Activated CD4-positive, alpha-beta T cell treated with anti-CD3 and anti-CD28 coated beads for 48 hours (primary cell): Measurements from ENCODE around the gene PPP1R16B.
"Not testable (repeated sequence)": the region's sequence is repeated elsewhere in the genome, so short reads cannot be mapped to it uniquely, and the experiment has no call there.

Experiments used
- DNase-seq: peaks from one replicate; pipeline ENCODE4 v3.0.0-alpha.2; 2020

Gene PPP1R16B

DNA sequence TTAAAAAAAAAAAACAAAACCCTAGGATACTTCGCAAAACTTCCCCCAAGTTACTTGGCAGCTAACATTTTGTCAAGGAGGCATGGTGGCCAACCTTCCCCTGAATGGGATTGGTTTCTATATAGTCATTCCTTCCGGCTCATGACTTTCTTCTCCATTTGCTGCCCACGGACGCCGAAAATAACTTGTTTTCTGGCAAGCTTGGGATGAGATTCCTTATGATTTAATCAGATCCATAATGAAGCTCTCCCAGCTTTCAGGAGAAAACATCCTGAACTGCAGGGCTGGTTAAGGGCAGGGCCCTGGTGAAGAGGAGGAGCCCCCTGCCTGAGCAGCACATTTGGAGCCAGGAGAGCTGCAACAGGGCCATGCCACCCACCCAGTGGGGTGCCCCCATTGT, 49.9 kb downstream of the PPP1R16B start:
- no peak for DNase-seq

DNA sequence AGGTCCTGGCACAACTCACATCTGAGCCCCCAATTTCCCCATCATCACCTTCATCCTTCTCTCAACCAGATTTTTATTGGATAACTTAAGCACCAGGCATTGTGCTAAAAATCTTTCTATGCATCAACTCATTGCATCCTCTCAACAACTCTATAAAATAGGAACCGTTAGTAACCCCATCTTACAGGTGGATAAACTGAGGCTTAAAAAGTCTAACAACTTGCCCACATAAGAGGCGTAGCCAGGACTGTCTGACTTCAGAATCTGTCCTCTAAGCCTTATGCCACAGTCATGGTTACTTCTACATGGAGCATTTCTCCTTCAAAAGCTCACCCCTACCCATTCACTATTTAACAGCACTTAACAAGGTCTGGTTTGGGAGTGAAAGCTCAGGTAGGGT, 51.1 kb downstream of the PPP1R16B start:
- DNase-seq, result no peak

DNA sequence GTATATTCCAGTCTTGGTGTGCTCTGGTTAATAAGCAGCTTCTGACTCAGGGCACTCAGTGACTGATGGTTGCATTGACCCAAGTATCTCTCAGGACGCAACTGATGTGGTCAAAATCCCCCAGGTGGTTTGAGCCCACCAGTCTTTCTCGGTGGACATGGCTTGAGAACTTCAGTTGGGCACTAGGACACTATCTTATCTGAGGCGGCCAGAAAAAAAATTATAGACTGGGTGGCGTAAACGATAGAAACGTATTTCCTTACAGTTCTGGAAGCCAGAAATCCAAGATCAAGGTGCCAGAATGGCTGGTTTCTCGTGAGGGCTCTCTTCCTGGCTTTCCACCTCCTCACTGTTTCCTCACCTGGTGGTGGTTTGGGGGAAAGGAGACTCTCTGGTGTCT, 52.2 kb downstream of the PPP1R16B start:
- no peak for DNase-seq

DNA sequence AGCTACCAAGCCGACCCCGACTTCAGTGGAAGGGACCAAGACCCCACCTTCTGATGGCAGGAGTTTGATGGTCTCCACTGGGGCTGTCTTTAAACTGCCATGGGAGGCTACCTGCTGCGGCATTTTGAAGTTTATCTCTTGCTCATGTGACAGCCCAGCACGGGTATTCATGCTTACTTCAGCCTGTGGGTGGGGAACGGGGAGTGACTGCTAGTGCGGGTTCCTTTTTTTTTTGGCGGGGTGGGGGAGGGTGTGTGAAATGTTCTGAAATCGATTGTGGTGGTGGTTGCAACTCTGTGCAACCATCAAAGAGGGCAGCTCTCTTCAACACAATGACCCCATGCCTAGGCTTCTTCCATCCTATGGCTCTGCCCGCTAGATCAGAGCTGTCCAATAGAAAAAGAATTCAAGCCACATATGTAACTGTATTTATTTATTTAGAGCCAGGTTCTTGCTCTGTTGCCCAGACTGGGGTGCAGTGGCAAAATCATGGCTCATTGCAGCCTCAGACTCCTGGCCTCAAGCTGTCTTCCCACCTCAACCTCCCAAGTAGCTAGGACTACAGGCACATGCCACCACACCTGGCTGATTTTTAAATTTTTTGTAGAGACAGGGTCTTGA, 53.7 kb downstream of the PPP1R16B start:
- peak; percentile 43 for DNase-seq

DNA sequence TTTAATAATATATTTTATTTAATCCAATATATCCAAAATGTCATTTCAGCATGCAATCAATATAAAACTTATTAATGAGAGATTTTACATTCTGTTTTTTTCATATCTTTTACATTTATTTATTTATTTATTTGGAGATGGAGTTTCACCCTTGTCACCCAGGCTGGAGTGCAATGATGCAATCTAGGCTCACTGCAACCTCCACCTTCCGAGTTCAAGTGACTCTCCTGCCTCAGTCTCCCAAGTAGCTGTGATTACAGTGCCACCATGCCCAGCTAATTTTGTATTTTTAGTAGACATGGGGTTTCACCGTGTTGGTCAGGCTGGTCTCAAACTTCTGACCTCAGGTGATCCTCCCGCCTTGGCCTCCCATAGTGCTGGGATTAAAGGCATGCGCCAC, 54.4 kb downstream of the PPP1R16B start:
- not testable (repeated sequence) for DNase-seq

DNA sequence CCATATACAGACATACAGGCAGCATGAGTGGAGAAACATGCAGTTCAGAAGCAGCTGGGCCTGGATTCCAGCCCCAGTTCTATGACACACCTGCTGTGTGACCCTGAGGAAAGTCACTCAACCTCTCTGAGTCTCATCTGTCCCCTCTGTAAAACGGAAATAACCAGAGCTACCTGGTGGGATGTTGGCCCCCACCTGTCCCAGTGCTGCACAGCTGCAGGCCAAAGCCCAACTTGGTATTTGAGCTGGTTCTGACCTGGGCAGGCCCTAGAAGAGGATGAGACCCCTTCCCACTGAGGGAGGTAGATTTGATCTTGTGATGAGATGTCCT, 55.5 kb downstream of the PPP1R16B start:
- no peak for DNase-seq

DNA sequence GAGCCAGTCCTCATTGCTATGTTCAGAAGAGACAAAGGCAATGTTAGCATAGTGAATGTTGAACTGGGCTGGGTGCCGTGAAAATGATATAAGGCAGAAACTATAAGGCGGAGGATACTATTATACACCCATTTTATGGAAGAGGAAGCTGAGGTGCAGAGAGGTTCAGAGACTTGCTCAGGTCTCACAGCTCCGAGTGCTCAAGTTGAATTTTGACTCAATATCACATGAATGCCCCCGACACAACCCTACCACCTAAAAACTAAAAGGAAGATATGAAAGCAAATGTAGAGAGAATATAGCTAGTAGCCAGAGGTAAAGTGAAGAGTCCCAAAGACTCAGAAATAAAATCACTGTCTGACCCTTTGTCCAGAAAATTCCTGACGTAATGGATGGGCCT, 56.7 kb downstream of the PPP1R16B start:
- no peak for DNase-seq

DNA sequence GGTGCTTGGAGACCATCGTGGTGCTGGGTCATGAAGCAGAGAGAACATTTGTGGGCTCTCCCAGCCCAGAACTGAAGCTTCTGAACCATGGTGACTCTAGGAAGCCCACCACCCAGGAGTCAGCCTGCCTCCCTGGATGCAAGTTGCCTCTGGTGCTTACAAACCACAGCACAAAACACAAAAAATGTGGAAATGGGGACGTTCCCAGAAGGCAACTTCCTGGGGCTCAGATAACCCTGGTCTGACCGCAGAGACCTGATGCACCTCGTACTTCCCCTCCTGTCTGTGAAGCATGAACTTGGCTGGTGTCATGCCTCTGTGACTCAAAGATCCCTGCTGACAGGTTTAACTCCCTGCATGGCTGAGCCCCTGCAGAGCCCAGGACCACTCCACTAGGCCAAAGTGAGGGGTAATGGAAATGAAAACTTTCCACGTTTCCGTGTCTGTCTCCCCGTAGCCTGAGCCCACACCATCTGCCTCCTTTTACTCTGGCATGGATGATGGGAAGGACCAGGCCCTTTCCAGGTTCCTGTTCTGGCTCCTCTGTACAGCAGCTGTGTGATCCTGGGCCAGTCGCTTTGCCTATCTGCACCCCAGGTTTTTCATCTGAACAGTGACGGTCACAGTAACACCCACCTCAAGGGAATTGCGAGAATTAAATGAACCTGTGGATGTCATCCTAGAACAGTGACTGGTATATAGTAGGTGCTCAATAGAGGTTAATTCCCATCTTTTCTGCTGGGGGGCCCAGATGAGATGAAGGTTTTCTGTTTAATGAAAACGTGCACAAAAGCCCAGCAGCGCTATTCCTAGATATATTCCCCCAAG, 57.7 kb downstream of the PPP1R16B start:
- DNase-seq, result peak; percentile 61

DNA sequence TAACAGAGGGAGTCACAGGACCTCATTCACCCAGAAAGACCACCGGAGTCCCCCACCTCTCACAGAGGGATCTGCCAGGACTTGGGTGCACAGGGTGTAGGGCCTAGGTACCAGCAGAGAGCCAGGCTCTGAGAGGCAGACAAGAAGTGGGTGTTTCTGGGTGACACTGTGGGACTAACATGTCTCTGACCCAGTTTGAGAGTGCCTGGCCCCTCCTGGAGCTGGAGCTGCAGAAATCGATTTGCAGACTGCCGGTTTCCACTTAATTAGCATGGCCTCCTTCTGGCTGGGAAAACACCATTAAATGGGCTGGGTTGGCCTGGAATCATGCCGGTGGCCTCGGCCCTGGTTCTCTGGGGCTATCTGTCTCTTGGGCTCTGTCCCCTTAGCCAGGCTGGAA, 59.2 kb downstream of the PPP1R16B start:
- DNase-seq, result no peak

DNA sequence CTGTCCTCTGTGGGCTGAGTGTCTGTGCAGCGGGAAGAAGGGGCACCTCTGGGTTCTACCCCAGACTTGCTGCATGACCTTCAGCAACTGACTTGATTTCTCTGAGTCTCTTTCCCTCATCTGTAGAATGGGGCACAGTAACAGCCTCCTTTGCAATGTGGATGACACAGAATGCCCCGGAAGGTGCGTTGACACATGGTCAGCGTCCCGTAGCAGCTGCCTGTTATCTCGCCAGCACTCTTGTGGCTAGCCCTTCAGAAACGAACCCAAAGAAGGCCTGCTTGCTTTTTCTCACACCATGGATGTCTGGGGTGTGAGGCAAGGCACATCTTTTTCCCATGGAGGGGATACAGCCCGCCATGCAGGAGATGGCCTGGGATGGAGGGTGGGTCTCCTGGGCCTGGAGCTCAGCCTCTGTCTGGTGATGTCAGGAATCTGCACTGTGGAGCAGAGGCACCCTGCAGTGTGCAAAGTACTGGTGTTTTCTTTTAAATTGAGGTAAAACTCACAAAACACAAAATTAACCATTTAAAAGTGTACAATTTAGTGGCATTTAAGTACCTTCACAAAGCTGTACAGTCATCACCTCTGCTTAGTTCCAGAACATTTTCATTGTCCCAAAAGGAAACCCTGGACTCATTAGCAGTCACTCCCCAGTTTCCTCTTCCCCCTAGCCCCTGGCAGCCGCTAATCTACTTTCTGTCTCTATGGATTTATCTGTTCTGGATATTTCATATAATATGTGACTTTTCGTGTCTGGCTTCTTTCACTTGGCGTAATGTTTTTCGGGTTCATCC, 61.0 kb downstream of the PPP1R16B start:
- DNase-seq, result no peak

DNA sequence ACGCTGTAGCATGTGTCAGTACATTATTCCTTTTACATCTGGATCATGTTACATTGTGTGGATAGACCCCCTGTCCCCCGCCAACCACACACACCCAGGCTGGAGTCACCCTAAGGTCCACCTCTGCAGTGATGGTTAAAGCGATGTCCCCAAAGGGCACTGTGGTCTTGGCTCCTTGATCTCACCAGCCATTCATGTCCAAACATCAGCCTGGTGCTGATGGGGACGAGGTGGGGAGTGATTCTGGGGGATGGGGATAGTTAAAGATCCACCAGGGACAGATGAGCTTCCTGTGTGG, 61.5 kb downstream of the PPP1R16B start:
- DNase-seq, result no peak

DNA sequence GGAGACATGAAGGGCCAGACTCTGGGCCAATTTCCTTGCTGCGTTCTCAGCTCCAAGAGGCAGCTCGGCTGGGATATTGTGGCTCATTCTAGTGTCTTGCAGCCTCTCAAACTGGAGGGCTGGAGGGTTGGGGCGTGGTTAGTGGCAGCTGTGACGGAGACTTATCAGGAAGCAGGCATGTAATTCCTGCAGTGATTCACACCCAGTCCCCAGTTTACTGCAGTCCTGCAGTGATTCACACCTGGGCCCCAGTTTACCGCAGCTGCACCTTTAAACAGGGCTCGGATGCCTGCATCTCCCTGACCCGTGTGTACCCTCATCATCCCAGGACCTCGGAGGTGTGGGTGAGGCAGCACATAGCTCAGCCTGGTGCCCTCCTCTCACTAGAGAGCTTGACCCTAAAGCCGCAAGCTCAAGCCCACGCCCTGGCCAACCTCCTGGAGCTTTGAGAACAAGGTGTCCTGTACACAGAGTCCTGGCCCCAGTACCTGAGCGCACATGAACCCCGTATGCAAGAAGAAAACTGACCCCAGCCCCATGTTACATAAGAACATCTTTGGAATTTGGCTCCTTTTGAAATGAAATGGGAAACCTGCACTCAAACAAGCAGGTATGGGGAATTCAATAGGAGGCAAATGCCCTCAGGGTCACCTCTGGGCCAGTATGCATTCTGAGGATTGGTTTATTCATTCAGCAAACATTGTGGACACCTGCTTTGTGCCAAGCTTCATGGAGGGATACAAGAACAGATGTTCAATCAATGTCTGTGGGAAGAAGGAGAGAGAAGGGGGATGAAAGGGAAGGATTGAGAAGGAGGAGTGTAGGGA, 65.4 kb downstream of the PPP1R16B start:
- DNase-seq, result peak; percentile 70

DNA sequence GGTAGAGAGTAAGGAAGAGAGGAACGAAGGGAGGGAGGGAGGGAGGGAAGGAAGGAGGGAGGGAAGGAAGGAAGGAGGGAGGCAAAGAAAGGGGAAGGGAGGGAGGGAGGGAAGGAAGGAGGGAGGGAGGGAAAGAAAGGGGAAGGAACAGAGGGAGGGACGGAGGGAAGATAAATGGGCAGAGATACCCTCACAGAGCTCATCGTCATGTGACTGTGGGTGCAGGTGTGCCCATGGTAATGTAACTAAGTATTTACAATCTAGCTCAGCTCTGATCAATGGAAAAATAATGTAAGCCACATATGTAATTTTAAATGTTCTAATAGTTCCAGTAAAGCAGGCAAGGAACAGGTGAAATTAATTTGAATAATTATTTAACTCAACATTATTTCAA, 66.1 kb downstream of the PPP1R16B start:
- no peak for DNase-seq

DNA sequence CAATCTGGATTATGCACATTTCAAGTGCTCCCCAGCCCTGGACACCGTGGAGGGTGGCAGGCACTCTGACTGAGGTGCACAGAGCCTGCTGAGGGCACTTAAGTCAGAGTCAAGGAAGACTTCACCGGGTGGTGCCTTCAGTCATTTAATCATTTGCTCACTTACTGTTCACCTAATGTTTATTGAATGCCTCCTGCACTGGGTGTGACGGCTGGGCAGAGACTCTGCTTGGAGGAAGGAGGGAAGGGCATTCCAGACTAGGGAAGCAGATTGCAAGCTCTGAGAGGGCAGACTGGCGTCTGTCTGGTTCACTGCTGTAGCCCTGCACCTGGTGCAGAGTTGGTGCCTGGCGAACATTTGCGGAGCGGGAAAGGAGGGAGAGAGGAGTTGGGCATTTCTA, 66.5 kb downstream of the PPP1R16B start:
- no peak for DNase-seq

DNA sequence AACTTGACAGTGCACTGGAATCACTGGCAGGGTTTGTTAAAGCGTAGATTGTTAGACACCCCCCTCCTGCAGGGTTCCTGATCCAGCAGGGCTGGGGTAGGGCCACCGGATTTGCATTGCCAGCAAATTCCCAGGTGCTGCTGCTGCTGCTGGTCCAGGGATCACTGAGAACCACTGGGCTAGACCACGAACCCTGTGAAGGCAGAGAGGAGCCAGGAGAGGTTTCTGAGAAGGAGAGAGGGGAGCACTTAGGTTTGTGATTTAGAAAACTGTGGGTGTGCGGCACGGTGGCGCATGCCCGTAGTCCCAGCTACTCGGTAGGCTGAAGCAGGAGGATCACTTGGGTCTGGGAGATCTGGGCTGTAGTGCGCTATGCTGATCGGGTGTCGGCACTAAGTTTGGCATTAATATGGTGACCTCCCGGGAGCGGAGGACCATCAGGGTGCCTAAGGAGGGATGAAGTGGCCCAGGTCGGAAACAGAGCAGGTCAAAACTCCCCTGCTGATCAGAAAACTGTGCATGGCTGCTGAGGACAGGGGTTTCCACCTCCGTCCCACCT, 67.1 kb downstream of the PPP1R16B start:
- no peak for DNase-seq

DNA sequence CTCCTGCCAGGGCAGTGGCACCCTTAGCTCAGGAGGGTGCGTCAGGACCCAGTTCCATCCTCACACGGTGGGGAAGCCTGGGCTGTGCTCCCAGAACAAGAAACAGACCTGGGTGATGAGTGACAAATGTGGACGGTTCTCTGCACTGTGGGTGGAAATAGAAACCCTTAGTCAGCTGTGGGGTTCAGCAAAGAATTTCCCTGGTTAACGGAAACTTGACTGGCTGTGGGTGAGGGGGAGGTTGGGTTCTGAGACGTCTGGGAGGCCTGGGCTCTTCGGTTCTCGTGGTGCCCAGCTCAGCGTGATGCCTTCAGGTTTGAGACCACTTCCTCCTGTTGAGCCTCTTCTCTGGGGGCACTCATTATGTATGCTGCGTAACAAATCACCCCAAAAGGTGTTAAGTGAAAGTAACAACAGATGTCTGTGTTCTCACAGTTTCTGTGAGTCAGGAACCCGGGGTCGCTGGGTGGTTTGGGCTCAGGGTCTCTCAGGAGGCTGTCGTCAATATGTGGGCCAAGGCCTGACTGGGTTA, 67.6 kb downstream of the PPP1R16B start:
- DNase-seq, result peak; percentile 90

DNA sequence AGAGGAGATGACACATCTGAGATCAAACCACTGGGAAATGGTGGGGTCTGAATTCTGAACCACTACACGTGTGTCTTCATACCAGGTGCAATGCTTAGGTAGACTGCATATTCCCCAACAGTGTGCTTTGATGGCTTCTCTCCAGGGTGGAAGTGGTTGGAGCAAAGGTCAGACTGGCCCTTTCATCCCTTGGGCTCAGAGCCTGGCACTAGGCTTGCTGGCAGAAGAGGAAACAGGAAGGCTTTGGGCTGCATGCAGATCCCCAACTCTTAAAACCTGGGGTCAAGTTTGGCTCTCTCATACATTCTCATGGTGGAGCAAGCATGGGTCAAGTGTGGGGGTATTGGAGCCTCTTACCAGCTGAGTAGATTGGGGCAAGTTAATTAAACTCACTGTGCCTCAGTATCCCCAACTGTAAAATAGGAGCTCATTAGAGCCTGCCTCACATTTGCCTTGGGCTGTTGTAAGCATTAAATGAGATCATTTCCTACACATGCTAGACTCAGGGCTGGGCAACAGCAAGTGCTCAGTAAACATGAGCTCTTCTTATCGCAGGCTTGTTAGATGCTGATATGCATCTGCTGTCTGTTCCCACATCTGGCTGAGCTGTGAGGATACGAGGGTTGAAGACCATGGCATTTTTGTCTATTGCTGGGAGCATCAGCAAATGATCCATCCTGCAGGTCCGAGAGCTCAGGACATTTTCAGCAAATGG, 69.1 kb downstream of the PPP1R16B start:
- no peak for DNase-seq

DNA sequence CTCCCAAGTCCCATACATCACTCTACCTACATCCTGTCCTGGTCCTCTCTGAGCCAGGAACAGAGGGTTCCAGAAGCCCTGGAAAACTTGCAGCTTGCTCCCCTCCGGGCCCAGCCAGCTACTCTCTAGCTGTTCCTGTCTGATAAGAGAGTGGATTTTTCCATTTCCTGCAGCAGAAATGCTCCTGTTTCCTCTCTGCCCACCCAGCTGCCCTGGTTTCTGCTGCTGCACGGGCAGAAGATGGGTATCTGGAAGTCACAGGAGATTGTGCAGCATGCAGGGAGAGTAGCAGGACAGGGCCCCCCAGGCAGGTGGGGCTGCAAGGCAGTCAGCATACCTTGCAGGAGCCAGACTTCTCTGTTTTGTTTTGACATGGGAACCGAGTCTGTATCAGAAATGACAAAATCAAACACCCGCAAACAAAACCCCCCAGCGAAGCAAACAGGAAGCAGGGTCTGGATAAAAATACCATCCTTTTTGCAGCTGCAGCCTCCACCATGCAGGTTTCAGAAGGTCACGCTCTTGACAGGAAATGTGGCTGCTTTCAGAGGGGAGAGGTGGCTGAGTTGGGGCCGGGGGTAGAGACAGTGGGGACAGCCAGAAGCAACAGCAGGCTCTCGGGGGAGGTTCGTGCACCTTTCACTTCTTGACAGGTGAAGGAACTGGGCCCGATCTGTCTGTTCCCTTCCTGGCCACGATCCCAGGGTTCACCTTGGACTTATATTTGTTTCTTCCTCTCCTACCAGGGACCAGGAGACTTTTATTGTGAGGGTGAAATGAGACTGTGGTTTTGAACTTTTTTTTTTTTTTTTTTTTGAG, 69.9 kb downstream of the PPP1R16B start:
- peak; percentile 49 for DNase-seq

DNA sequence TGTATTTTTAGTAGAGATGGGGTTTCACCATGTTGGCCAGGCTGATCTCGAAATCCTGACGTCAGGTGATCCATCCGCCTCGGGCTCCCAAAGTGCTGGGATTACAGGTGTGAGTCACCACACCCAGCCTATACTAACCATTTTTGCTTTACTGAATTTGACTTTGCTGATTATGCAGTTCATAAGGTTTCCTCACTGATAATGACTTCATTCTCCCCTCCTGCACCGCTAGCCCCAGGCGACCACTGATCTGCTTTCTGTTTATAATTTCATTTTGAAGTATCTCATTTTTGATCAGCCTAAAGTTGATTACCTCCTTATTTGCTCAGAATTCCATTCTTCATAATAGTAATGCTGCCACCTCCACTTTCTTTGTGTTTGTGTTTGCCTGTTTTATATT, 72.0 kb downstream of the PPP1R16B start:
- DNase-seq, result no peak

DNA sequence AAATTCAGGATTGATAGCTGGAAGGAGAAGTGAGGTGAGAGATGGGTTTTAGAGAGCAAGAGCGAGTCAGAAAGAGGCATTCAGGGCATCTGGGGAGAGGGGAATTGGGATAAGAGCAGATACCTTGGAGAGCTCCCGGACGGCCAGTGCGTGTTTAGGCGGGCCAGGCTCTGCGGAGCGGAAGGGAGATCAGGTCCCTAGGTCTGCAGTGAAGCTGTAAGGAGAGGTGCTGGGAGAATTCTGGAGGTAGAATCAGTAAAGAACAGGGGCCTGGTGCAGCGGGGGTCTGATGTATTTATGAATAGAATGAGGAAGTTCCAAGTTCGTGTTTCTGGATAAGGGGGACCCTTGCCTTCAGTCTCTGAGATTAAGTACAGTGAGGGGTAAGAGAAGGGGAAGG, 73.4 kb downstream of the PPP1R16B start:
- no peak for DNase-seq
